IMR-90 (cell line): ENCODE measurements around the gene CDKN2D. TPM values are rescaled to one million over a fixed set of nuclear protein-coding genes. Genes with fewer than 3 reads are reported as not detected.

Experiments used
- ATAC-seq: fragments of 200-7000 bp; cut with Tn5 transposase; 2 replicates; pipeline ENCODE4 v1.9.1; 2020; ENCODE audit warnings: low read depth, mild to moderate bottlenecking, moderate library complexity
- BruUV-seq: library from RNA; stranded (reverse); fragments of 400-500 nt; replicated peaks from 2 replicates; lab custom pipeline; 2021; lab: Mats Ljungman, UMichigan
- CTCF ChIA-PET: fragments of 300-600 bp; formaldehyde crosslinking; extraction: SDS; loops from one replicate; lab custom pipeline; 2021; ENCODE audit warnings: antibody characterized with exemption; lab: Yijun Ruan, JAX
- POLR2A ChIA-PET: fragments of 300-600 bp; sonication (Branson Sonifier 250); formaldehyde crosslinking; loops from one replicate; lab custom pipeline; 2022; ENCODE audit warnings: antibody characterized with exemption; ENCODE audit not compliant: unreplicated experiment; lab: Charles Lee
- DNase-seq: peaks from one replicate; pipeline ENCODE4 v3.0.0; 2013
- H2AFZ ChIP-seq: replicated peaks from 2 replicates; pipeline ENCODE3; 2013; ENCODE audit warnings: low read length, mild to moderate bottlenecking; ENCODE audit not compliant: poor library complexity
- H2AK5ac ChIP-seq: 2 replicates; pipeline ENCODE4 v1.6.1; 2013; ENCODE audit warnings: low read depth, low read length, inconsistent platforms
- H2AK9ac ChIP-seq: replicated peaks from 2 replicates; pipeline ENCODE3; 2013; ENCODE audit warnings: mild to moderate bottlenecking, low read depth, low read length, moderate library complexity; ENCODE audit not compliant: poor library complexity
- H2BK120ac ChIP-seq: 2 replicates; pipeline ENCODE4 v1.6.1; 2013; ENCODE audit warnings: low read depth, low read length, inconsistent platforms
- H2BK15ac ChIP-seq: 3 replicates; pipeline ENCODE4 v1.6.1; 2013; ENCODE audit warnings: low read depth, low read length, inconsistent platforms
- H2BK20ac ChIP-seq: 2 replicates; pipeline ENCODE4 v1.6.1; 2013; ENCODE audit warnings: low read depth, mild to moderate bottlenecking, inconsistent platforms, low read length, moderate library complexity
- H2BK5ac ChIP-seq: 2 replicates; pipeline ENCODE4 v1.6.1; 2013; ENCODE audit warnings: mild to moderate bottlenecking, low read depth, low read length, inconsistent platforms; ENCODE audit not compliant: poor library complexity, severe bottlenecking
- H3K14ac ChIP-seq: replicated peaks from 2 replicates; pipeline ENCODE4 v1.6.1; 2013; ENCODE audit warnings: low read depth, low read length, inconsistent platforms
- H3K18ac ChIP-seq: 2 replicates; pipeline ENCODE4 v1.6.1; 2013; ENCODE audit warnings: low read depth, low read length, control low read depth
- H3K23ac ChIP-seq: 2 replicates; pipeline ENCODE4 v1.6.1; 2013; ENCODE audit warnings: low read depth, low read length, inconsistent platforms
- H3K27ac ChIP-seq: 2 replicates; pipeline ENCODE4 v1.5.1; 2013; ENCODE audit warnings: mild to moderate bottlenecking, control low read depth, low read length; ENCODE audit not compliant: insufficient read depth
- H3K27me3 ChIP-seq: 2 replicates; pipeline ENCODE4 v1.6.1; 2013; ENCODE audit warnings: low read length; ENCODE audit not compliant: control insufficient read depth, insufficient read depth
- H3K36me3 ChIP-seq: 2 replicates; pipeline ENCODE4 v1.6.1; 2013; ENCODE audit warnings: low read length, mixed read lengths; ENCODE audit not compliant: control insufficient read depth, insufficient read depth
- H3K4ac ChIP-seq: 2 replicates; pipeline ENCODE4 v1.6.1; 2013; ENCODE audit warnings: low read depth, low read length, inconsistent platforms
- H3K4me1 ChIP-seq: 2 replicates; pipeline ENCODE4 v1.6.1; 2013; ENCODE audit warnings: low read length, mixed read lengths; ENCODE audit not compliant: control insufficient read depth, insufficient read depth
- H3K4me2 ChIP-seq: 2 replicates; pipeline ENCODE4 v1.6.1; 2013; ENCODE audit warnings: low read depth, mild to moderate bottlenecking, control low read depth, low read length, moderate library complexity
- H3K4me3 ChIP-seq: 2 replicates; pipeline ENCODE4 v1.5.1; 2013; ENCODE audit warnings: low read depth, mild to moderate bottlenecking, control low read depth, low read length, moderate library complexity; ENCODE audit not compliant: insufficient read depth
- H3K56ac ChIP-seq: 2 replicates; pipeline ENCODE4 v1.6.1; 2013; ENCODE audit warnings: low read length, inconsistent platforms; ENCODE audit not compliant: insufficient read depth; ENCODE audit errors: extremely low read depth
- H3K79me1 ChIP-seq, 2 experiments: 2 replicates each; pipeline ENCODE4 v1.6.1; 2013; ENCODE audit warnings: low read length in 2 of 2, inconsistent platforms in 1 of 2, low read depth in 1 of 2
- H3K9ac ChIP-seq: 2 replicates; pipeline ENCODE4 v1.6.1; 2013; ENCODE audit warnings: low read depth, low read length, control low read depth
- H3K9me1 ChIP-seq: 2 replicates; pipeline ENCODE4 v1.6.1; 2013; ENCODE audit warnings: low read length, inconsistent platforms; ENCODE audit not compliant: insufficient read depth
- H3K9me3 ChIP-seq: 2 replicates; pipeline ENCODE4 v1.6.1; 2013; ENCODE audit warnings: low read length; ENCODE audit not compliant: control insufficient read depth, insufficient read depth
- H4K20me1 ChIP-seq: 2 replicates; pipeline ENCODE4 v1.6.1; 2013; ENCODE audit warnings: low read length, inconsistent platforms; ENCODE audit not compliant: insufficient read depth
- H4K5ac ChIP-seq: 2 replicates; pipeline ENCODE4 v1.6.1; 2013; ENCODE audit warnings: mild to moderate bottlenecking, low read depth, low read length, control low read depth
- H4K8ac ChIP-seq, 2 experiments: 2 replicates each; pipeline ENCODE4 v1.6.1; 2013; ENCODE audit warnings: low read depth in 2 of 2, low read length in 2 of 2, control low read depth in 1 of 2, inconsistent platforms in 1 of 2
- H4K91ac ChIP-seq: 2 replicates; pipeline ENCODE4 v1.6.1; 2013; ENCODE audit warnings: low read depth, low read length, inconsistent platforms; ENCODE audit not compliant: insufficient read depth
- CHD1 ChIP-seq: IDR thresholded peaks from 2 replicates; pipeline ENCODE4 v1.6.1; 2012; ENCODE audit warnings: low read depth, low read length, improper control_type of control experiment
- CTCF ChIP-seq: conservative IDR thresholded peaks from 2 replicates; pipeline ENCODE4 v1.5.1; 2012; ENCODE audit warnings: mild to moderate bottlenecking, low read depth, low read length, improper control_type of control experiment
- FOS ChIP-seq: fragments of 150-350 bp; IDR thresholded peaks from 2 replicates; pipeline ENCODE4 v1.6.1; 2016; ENCODE audit warnings: low read depth, low read length
- MAFK ChIP-seq: IDR thresholded peaks from 2 replicates; pipeline ENCODE4 v1.6.1; 2012; ENCODE audit warnings: low read depth, low read length, improper control_type of control experiment
- MAZ ChIP-seq: IDR thresholded peaks from 2 replicates; pipeline ENCODE4 v1.6.1; 2012; ENCODE audit warnings: low read depth, mild to moderate bottlenecking, low read length, improper control_type of control experiment, moderate library complexity, borderline replicate concordance
- MXI1 ChIP-seq: IDR thresholded peaks from 2 replicates; pipeline ENCODE4 v1.6.1; 2012; ENCODE audit warnings: low read depth, mild to moderate bottlenecking, low read length, moderate library complexity, borderline replicate concordance
- NFE2L2 ChIP-seq: fragments of 150-350 bp; IDR thresholded peaks from 2 replicates; pipeline ENCODE4 v1.6.1; 2016; ENCODE audit warnings: low read depth, mild to moderate bottlenecking, low read length
- RAD21 ChIP-seq: IDR thresholded peaks from 2 replicates; pipeline ENCODE4 v1.6.1; 2012; ENCODE audit warnings: low read length, improper control_type of control experiment
- SMC3 ChIP-seq: fragments of 150-350 bp; IDR thresholded peaks from 2 replicates; pipeline ENCODE4 v1.6.1; 2016; ENCODE audit warnings: low read depth, mild to moderate bottlenecking, antibody characterized with exemption, low read length, moderate library complexity
- USF2 ChIP-seq: fragments of 150-350 bp; IDR thresholded peaks from 2 replicates; pipeline ENCODE4 v1.6.1; 2017; ENCODE audit warnings: mild to moderate bottlenecking, antibody characterized with exemption, low read length, low read depth
- WGBS, 2 experiments: methylation state at CpG; one replicate each; pipeline versions ENCODE4 v1.1.5 to v1.1.7; 2013; ENCODE audit warnings: missing lambda C conversion rate in 2 of 2; ENCODE audit not compliant: insufficient read length in 1 of 2; ENCODE audit errors: extremely low coverage in 2 of 2; 5-methylcytosine and 5-hydroxymethylcytosine counted together
- dilution Hi-C: fragments of 300-500 bp; cut with HindIII; formaldehyde crosslinking; loops from one replicate; pipeline ENCODE4 v1.14.3; 2018; ENCODE audit warnings: low sequenced_read_pairs; ENCODE audit not compliant: unreplicated experiment
- in situ Hi-C: fragments of 300-500 bp; cut with MboI; formaldehyde crosslinking; loops from 3 replicates; pipeline ENCODE4 v1.14.3; 2019; ENCODE audit warnings: low sequenced_read_pairs, inconsistent platforms, mixed read lengths
- intact Hi-C: fragments of 100-400 bp; cut with micrococcal nuclease; formaldehyde crosslinking; loops from 2 replicates; pipeline ENCODE4 v1.10.0; 2022
- polyA plus RNA-seq, 3 experiments: library from polyadenylated mRNA; depleted of rRNA; stranded (reverse); fragments of >200 nt; gene quantifications; 2 replicates each; pipeline ENCODE4 v1.2.3, GENCODE V29; 2012; ENCODE audit warnings: low replicate concordance in 1 of 3
- total RNA-seq: library from RNA; depleted of rRNA; stranded (reverse); fragments of >200 nt; gene quantifications from 2 replicates; pipeline ENCODE4 v1.2.3, GENCODE V29; 2012

CDKN2D gene
- total and polyA plus RNA-seq, 2 of the 4 experiments (the other 2 are of a cell fraction) = 3.6 to 8.5 TPM

GRCh38 chr19:10551698-10552301 lies 17.0 kb downstream of the CDKN2D start:
- no peak overlapping the region for H4K8ac ChIP-seq
- H3K23ac ChIP-seq = no peak overlapping the region
- ATAC-seq (0 out of 2 replicates have a peak, but pooled peaks have one; percentile 22), DNase-seq (no peak)
- in situ Hi-C loops (no loop called here), intact Hi-C loops (no loop called here), dilution Hi-C loops (no loop called here)
- H3K56ac ChIP-seq = no peak overlapping the region
- no peaks in the 10 kb centered on the region for H3K4me1 ChIP-seq
- TF ChIP-seq CHD1 = no peak
- no peak for TF ChIP-seq NFE2L2
- TF ChIP-seq RAD21 = peak; percentile 29; the same call in 1 of the 2 replicates
- no peak for TF ChIP-seq USF2
- no peak for TF ChIP-seq MXI1
- TF ChIP-seq FOS = no peak
- TF ChIP-seq MAZ = no peak
- peak; percentile 25; the same call in 1 of the 2 replicates for TF ChIP-seq CTCF
- 0 out of 2 replicates have a peak, but pooled peaks have one; percentile 18 for TF ChIP-seq SMC3
- TF ChIP-seq MAFK = no peak
- H4K91ac ChIP-seq = no peak overlapping the region
- no peaks in the 10 kb centered on the region for H3K27me3 ChIP-seq
- H3K14ac ChIP-seq = no peak overlapping the region
- no peak overlapping the region for H2BK120ac ChIP-seq
- H2AFZ ChIP-seq = no peak overlapping the region
- peaks cover 8 to 19% of the 10 kb centered on the region in 2 experiments; a peak in 2 of 4 replicates for H3K79me1 ChIP-seq
- no peak overlapping the region for H3K27ac ChIP-seq
- H3K36me3 ChIP-seq = peaks cover 67% of the 10 kb centered on the region
- peaks cover 8% of the 10 kb centered on the region; the same call in 1 of the 2 replicates for H4K20me1 ChIP-seq
- no peak overlapping the region for H3K4me2 ChIP-seq
- H2BK5ac ChIP-seq = no peak overlapping the region
- no peaks in the 10 kb centered on the region for H3K9me1 ChIP-seq
- H3K4me3 ChIP-seq = no peak overlapping the region
- ChIA-PET CTCF (no interaction called here), POLR2A (interaction anchor here (0.6 kb wide), 1 partner anchor 59 kb away, joined by 3 read pairs; no protein-coding TSS in a partner anchor)
- no peak overlapping the region for H3K18ac ChIP-seq
- no TSS peak for BruUV-seq
- H2BK15ac ChIP-seq = no peak overlapping the region
- no peak overlapping the region for H3K9ac ChIP-seq
- H2AK5ac ChIP-seq = no peak overlapping the region
- no peak overlapping the region for H2AK9ac ChIP-seq
- H2BK20ac ChIP-seq = no peak overlapping the region
- H3K9me3 ChIP-seq = no peaks in the 10 kb centered on the region
- no peak overlapping the region for H4K5ac ChIP-seq
- WGBS, 2 experiments = no CpG with 5 or more reads among the region's 12 CpGs
- H3K4ac ChIP-seq = no peak overlapping the region
